Measurements from ENCODE around the gene ZZZ3. TPM values are rescaled to one million over a fixed set of nuclear protein-coding genes. Genes with fewer than 3 reads are reported as not detected.
"Not testable (repeated sequence)": the region's sequence is repeated elsewhere in the genome, so short reads cannot be mapped to it uniquely, and the experiment has no call there.

ZZZ3 gene
- total RNA-seq, 1 donor from 2014 or later: 39.3 TPM

- DNase-seq: no peak
- Histone ChIP-seq H3K36me3 (peaks cover 88% of the 10 kb centered on the region), H3K27me3 (no peaks in the 10 kb centered on the region), H3K9me3 (no peaks in the 10 kb centered on the region), H3K27ac (no peak overlapping the region), H3K4me3 (no peak overlapping the region), H3K4me1 (no peaks in the 10 kb centered on the region)
- TF ChIP-seq CTCF (IDR thresholded peaks at IDR 0.05): no peak
- no peak for ATAC-seq
- intact Hi-C loops (cut with DNase I): no loop called here
Observed at GRCh38 chr1:77709727-77710126, 27.3 kb upstream of the ZZZ3 start.

DNA sequence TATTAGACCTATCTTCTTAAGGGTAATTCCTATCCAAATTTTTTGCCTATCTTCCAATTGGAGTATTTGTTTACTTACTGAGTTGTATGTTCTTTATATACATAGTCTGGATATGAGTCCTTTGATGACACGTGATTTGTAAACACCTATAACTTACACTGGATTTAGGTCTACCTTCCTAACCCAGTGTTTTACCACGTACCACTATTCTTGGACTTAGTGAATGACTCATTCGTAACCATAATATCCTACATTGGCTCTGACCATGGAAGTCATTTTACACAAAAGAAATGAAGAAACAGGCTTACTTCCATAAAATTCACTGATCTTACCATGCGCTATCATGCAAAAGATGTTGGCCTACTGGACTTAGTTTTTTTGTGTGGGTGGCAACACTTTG is 23.9 kb upstream of the ZZZ3 start:
- H3K4me1 ChIP-seq: no peaks in the 10 kb centered on the region
- H3K27ac ChIP-seq: no peak overlapping the region
- intact Hi-C loops (cut with DNase I): no loop called here
- H3K36me3 ChIP-seq: peaks cover 54% of the 10 kb centered on the region
- H3K27me3 ChIP-seq: no peaks in the 10 kb centered on the region
- H3K4me3 ChIP-seq: no peak overlapping the region
- DNase-seq (no peak), ATAC-seq (no peak)
- no peak for TF ChIP-seq CTCF (IDR thresholded peaks at IDR 0.05)
- H3K9me3 ChIP-seq: no peaks in the 10 kb centered on the region

GRCh38 chr1:77704736-77705135 is 22.3 kb upstream of the ZZZ3 start:
- Histone ChIP-seq H3K4me1 (no peaks in the 10 kb centered on the region), H3K9me3 (no peaks in the 10 kb centered on the region), H3K36me3 (peaks cover 49% of the 10 kb centered on the region), H3K27ac (no peak overlapping the region), H3K4me3 (no peak overlapping the region), H3K27me3 (no peaks in the 10 kb centered on the region)
- DNase-seq (no peak), ATAC-seq (no peak)
- TF ChIP-seq CTCF (IDR thresholded peaks at IDR 0.05): no peak
- intact Hi-C loops (cut with DNase I): no loop called here

GRCh38 chr1:77699673-77700072 is 17.2 kb upstream of the ZZZ3 start:
- H3K27ac ChIP-seq; intact Hi-C loops (cut with DNase I); H3K27me3 ChIP-seq; ATAC-seq; H3K4me1 ChIP-seq; DNase-seq; H3K9me3 ChIP-seq; H3K4me3 ChIP-seq: not testable (repeated sequence)
- H3K36me3 ChIP-seq: peaks cover 50% of the 10 kb centered on the region

GRCh38 chr1:77697441-77697840 is 15.0 kb upstream of the ZZZ3 start:
- no peak for DNase-seq
- peaks cover 62% of the 10 kb centered on the region for H3K36me3 ChIP-seq
- ATAC-seq: no peak
- intact Hi-C loops (cut with DNase I): no loop called here
- H3K9me3 ChIP-seq: no peaks in the 10 kb centered on the region
- no peaks in the 10 kb centered on the region for H3K4me1 ChIP-seq
- no peak overlapping the region for H3K4me3 ChIP-seq
- no peak overlapping the region for H3K27ac ChIP-seq
- TF ChIP-seq CTCF (IDR thresholded peaks at IDR 0.05): no peak
- no peaks in the 10 kb centered on the region for H3K27me3 ChIP-seq

DNA sequence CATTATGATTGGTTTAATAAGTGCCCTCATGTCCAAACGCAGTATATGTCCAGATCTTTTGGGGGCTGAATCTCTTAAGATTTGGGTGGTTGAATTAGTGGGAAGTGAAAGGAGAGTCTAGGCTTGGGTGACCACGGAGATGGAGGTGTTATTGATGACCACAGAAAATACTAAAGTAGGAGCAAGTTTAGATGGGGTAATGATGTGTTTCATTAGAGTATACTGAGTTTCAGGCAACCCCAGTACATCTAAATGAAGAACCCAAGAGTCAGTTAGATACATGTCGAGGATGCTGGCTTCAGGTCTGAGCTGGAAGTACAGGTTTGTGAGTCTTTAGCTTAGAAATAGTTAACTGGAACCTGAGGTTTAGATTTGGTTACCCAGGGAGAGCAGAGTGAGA is 6.5 kb upstream of the ZZZ3 start:
- Histone ChIP-seq H3K36me3 (peaks cover 5% of the 10 kb centered on the region), H3K27ac (no peak overlapping the region), H3K4me3 (no peak overlapping the region), H3K9me3 (no peaks in the 10 kb centered on the region), H3K27me3 (no peaks in the 10 kb centered on the region), H3K4me1 (peaks cover 2% of the 10 kb centered on the region)
- no peak for DNase-seq
- no peak for ATAC-seq
- TF ChIP-seq CTCF (IDR thresholded peaks at IDR 0.05): no peak
- intact Hi-C loops (cut with DNase I): no loop called here

Data from upper lobe of right lung (tissue), 1 donor.